Melanocyte of skin (primary cell): ENCODE results near the gene ANXA6. TPM values are rescaled to one million over a fixed set of nuclear protein-coding genes. Genes with fewer than 3 reads are reported as not detected.

Source experiments
- total RNA-seq, 2 donors: library from RNA; depleted of rRNA; stranded (reverse); fragments of >200 nt; gene quantifications; 2 replicates each; pipeline ENCODE4 v1.2.3, GENCODE V29; 2012

Gene ANXA6
- 100 to 1,000 TPM; 445 to 491 TPM for total RNA-seq

DNA sequence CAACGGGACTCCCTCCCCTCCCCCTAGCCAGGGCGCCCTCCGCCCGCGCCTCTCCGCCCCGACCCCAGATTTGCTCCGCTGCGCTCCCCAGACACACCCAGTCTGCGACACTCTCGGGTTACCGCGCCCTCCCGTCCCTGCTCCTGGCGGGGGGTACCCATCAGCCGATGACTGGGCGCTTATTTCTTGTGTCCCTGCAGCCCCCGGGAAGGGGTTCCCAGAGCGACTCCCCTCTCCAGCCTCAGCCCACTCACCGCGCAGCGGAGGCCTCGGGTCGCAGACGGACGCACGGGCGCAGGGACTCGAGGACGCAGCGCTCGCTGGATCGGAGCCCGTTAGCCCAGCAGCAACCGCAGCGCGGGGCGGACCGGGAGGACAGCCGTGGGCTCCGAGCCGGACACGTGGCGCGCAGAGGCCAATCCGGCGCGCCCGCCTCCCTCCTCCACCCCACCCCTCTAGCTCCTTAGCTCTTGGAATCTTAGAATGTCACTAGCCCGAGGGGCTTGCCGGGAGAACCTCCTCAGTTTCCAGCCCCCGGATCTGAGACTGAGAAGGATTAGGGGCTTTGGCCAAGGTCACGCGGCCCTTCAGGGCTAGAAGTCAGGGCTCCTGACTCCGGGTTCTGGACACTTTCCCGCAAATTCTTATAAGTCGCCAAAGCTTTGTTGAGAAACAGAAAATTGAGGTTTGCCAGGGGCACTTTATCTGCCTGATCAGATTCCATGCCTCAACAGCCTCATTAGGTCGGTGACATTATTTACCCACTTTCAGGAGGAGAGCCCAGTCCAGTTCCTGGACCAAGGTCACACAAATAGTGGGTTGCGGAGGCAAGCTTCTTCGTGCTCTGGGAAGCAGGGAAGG, at the start of gene ANXA6:
Gene ANXA6 (minus strand): TSS at position 354 of the 861 bp plus-strand sequence. CDS start 9,878 bp downstream, outside the sequence.

DNA sequence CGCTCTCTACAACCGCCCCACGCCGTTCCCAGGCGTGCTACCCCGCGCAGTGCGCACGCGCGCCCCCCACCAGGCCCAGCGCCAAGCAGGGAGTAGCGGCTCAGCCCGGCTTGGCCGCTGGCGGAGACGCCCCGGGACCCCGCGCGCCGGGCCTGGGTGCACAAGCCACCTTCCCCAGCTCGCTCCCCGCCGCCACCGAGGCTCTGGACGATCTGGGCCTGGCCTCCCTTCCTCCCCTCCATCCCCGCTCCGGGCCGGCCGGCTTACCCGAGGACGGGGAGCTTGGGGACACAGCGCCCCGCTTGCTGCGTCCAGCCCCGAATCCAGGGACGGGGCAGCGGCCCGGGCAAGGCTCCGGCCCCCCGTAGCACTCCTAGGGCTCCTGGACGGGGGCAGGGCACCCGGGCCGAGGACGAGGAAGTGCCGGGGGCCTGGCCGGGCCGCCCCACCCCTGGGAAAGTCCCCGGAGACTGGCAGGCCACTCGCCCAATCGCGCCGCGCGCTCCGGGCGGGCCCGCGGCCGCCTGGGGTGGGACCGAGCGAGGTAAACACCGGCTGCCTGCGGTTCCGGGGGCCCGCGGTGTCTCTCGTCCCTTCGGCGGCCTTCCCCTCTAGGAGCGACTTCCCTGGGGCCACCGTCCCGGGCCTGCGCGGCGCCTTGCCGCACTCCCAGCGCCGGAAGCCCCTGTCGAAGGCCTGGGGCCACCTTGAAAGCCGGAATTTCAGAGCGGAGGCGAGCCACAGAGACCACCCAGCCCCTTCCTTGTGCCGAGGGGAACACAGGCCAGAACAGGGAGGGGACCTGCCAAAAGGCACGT, 76.8 kb downstream of the ANXA6 start, which contains the start of gene TNIP1:
Gene TNIP1 (minus strand): TSS at position 422 of the 818 bp plus-strand sequence. CDS start 15,939 bp downstream, outside the sequence.

Other genes with a start within 250 kb of the ANXA6 start
- gene GPX3, start 137.2 kb downstream of the ANXA6 start, total RNA-seq: 1 to 10 TPM in 1 of 2 donors, not detected in 1; 2.4 TPM
- gene TNIP1, start 76.7 kb downstream of the ANXA6 start, total RNA-seq: 10 to 100 TPM; 40.3 to 88.1 TPM
- gene CCDC69, start 66.3 kb upstream of the ANXA6 start, total RNA-seq: 1 to 10 TPM in 1 of 2 donors, under 1 TPM in 1; 0.67 to 1.0 TPM
- gene GM2A, start 95.4 kb upstream of the ANXA6 start, total RNA-seq: 100 to 1,000 TPM in 1 of 2 donors, 10 to 100 TPM in 1; 65.9 to 104 TPM
- not detected for gene SLC36A3, start 146.0 kb upstream of the ANXA6 start, total RNA-seq
- not detected for gene SLC36A2, start 189.8 kb upstream of the ANXA6 start, total RNA-seq